Activated CD8-positive, alpha-beta T cell treated with anti-CD3 and anti-CD28 coated beads for 36 hours (primary cell): ENCODE measurements around the gene BPIFA1. TPM values are rescaled to one million over a fixed set of nuclear protein-coding genes. Genes with fewer than 3 reads are reported as not detected.

Experiments
- total RNA-seq, 2 experiments: library from RNA; stranded (reverse); gene quantifications; one replicate each; pipeline ENCODE4 v1.2.3, GENCODE V29; 2021

BPIFA1 gene
- total RNA-seq, 2 experiments from 2014 or later = not detected

Other genes with a start within 250 kb of the BPIFA1 start
- not detected for gene SUN5, start 231.6 kb upstream of the BPIFA1 start, total RNA-seq
- gene BPIFB2, start 228.3 kb upstream of the BPIFA1 start, total RNA-seq = not detected
- not detected for gene BPIFB6, start 204.3 kb upstream of the BPIFA1 start, total RNA-seq
- not detected for gene BPIFB3, start 182.1 kb upstream of the BPIFA1 start, total RNA-seq
- not detected for gene BPIFB4, start 156.4 kb upstream of the BPIFA1 start, total RNA-seq
- not detected for gene BPIFA2, start 67.8 kb upstream of the BPIFA1 start, total RNA-seq
- not detected for gene BPIFA3, start 18.6 kb upstream of the BPIFA1 start, total RNA-seq
- gene BPIFB1, start 47.2 kb downstream of the BPIFA1 start, total RNA-seq = not detected
- gene CDK5RAP1, start 165.5 kb downstream of the BPIFA1 start, total RNA-seq = 10 to 100 TPM; 35.4 to 38.2 TPM
- gene SNTA1, start 207.8 kb downstream of the BPIFA1 start, total RNA-seq = 1 to 10 TPM; 5.6 to 5.8 TPM